NB4 (cell line): ENCODE results near the gene ITM2A.

ENCODE experiments used
- DNase-seq: peaks from one replicate; pipeline ENCODE4 v3.0.0; 2010; ENCODE audit warnings: low read depth
- H3K4me3 ChIP-seq: one replicate; pipeline ENCODE4 v1.5.1; 2011; ENCODE audit warnings: mild to moderate bottlenecking, low read depth, low read length, moderate library complexity
- MAX ChIP-seq: IDR thresholded peaks from 2 replicates; pipeline ENCODE4 v1.6.1; 2011; ENCODE audit warnings: low read depth, low read length
- MYC ChIP-seq: IDR thresholded peaks from 2 replicates; pipeline ENCODE4 v1.6.1; 2011; ENCODE audit warnings: low read depth, low read length
- POLR2A ChIP-seq: IDR thresholded peaks from 2 replicates; pipeline ENCODE4 v1.6.1; 2011; ENCODE audit warnings: mild to moderate bottlenecking; ENCODE audit not compliant: insufficient read length; ENCODE audit errors: extremely low read depth
- TF ChIP-seq, protein P1 (sequence below): IDR thresholded peaks from one replicate; pipeline ENCODE4 v1.5.1; 2012; ENCODE audit warnings: low read depth, low read length

Gene ITM2A

DNA sequence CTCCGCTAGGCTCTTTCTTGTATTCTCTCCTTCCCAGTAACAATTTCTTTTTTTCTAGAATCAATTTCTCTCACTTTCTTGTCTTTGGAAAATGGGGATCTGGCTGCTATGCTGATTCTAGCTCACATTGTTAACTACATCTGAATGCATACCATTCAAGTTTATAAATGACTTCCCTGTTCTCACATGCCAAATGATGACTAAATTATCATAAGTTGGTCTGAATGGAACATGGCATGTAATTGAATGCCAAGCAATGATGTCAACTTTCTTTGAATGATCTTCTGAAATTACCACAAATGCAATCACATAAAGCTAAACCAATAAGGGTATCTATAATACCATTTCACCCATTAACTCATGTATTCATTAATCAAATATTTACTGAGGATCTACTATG, 2.7 kb upstream of the ITM2A start:
- TF ChIP-seq, protein P1, sequence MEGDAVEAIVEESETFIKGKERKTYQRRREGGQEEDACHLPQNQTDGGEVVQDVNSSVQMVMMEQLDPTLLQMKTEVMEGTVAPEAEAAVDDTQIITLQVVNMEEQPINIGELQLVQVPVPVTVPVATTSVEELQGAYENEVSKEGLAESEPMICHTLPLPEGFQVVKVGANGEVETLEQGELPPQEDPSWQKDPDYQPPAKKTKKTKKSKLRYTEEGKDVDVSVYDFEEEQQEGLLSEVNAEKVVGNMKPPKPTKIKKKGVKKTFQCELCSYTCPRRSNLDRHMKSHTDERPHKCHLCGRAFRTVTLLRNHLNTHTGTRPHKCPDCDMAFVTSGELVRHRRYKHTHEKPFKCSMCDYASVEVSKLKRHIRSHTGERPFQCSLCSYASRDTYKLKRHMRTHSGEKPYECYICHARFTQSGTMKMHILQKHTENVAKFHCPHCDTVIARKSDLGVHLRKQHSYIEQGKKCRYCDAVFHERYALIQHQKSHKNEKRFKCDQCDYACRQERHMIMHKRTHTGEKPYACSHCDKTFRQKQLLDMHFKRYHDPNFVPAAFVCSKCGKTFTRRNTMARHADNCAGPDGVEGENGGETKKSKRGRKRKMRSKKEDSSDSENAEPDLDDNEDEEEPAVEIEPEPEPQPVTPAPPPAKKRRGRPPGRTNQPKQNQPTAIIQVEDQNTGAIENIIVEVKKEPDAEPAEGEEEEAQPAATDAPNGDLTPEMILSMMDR = no peak
- TF ChIP-seq POLR2A (no peak), MYC (no peak), MAX (no peak)
- H3K4me3 ChIP-seq = no peak overlapping the region
- no peak for DNase-seq

DNA sequence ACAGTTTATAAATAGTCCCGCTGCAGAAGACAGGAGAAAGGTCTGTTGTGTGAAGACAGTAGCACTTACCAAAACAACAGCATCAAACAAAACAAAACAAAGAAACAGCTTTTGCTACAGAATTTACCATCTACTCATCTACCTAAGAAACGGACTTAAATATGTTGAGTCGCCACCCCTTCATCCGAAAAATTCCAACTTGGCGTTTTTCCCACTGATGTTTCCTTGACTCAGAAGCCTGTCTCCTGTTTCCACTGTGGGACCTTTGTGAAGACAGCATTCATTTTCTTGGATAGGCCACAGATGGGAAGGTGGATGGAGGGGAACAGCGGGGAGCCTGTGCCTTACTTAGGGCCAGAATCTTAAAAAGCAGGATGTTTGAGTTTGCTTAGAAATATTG, 1.3 kb upstream of the ITM2A start:
- DNase-seq = no peak
- TF ChIP-seq, protein P1 = no peak
- no peak for TF ChIP-seq POLR2A
- no peak for TF ChIP-seq MYC
- TF ChIP-seq MAX = no peak
- no peak overlapping the region for H3K4me3 ChIP-seq

GRCh38 chrX:79367907-79368306, 773 bp upstream of the ITM2A start:
- TF ChIP-seq MAX (no peak), POLR2A (no peak), MYC (no peak)
- TF ChIP-seq, protein P1 = no peak
- no peak for DNase-seq
- no peak overlapping the region for H3K4me3 ChIP-seq

DNA sequence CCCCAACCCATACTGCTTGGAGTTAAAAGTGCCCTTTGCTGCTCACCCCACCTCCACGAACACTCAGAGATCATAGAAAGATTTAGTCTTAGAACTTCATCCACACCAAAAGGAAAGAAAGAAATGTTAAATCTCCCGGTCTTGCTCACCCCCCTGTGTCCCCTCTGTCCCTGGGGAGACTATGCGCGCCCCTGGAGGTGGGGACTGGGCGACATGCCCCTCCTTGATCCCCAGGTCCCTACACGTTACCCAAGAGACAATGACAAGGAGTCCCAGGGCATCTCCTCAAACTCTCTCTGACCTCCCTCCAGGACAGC, 620 bp downstream of the ITM2A start:
- no peak for TF ChIP-seq POLR2A
- TF ChIP-seq, protein P1 = no peak
- TF ChIP-seq MAX = no peak
- TF ChIP-seq MYC = no peak
- peak overlapping the region; percentile 46 for H3K4me3 ChIP-seq
- DNase-seq = no peak

DNA sequence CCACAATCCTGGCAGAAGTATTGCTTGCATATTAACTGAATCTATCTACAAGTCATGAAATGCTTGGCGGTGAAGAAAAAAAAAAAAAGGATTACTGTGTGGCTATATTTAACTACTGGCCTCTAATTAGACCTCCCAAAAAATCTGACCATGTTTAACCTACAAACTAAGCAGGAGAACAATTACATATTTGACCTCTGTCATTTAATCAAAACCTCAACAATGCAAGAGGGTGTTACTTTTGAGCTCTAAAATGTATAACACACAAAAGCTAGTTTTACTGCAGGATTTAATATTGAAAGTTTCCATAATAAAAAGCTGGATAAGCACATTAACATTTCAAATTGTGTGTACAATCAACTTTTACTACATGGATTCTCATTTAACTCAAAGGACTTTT, 1.5 kb downstream of the ITM2A start:
- no peak for DNase-seq
- no peak overlapping the region for H3K4me3 ChIP-seq
- TF ChIP-seq MAX (no peak), POLR2A (no peak), MYC (no peak)
- TF ChIP-seq, protein P1 = no peak

- TF ChIP-seq MAX (no peak), MYC (no peak), POLR2A (no peak)
- TF ChIP-seq, protein P1 = no peak
- no peak for DNase-seq
- no peak overlapping the region for H3K4me3 ChIP-seq
Observed at GRCh38 chrX:79364306-79364705, 2.8 kb downstream of the ITM2A start.
